Amniotic epithelial cell (primary cell): ENCODE data around the gene FRMPD2.
"Not testable (repeated sequence)": the region's sequence is repeated elsewhere in the genome, so short reads cannot be mapped to it uniquely, and the experiment has no call there.

Experiments used
- DNase-seq: peaks from one replicate; pipeline ENCODE4 v3.0.0-alpha.2; 2010; ENCODE audit warnings: low read depth

FRMPD2 gene

GRCh38 chr10:48126251-48126650 is 148.2 kb downstream of the FRMPD2 start:
- not testable (repeated sequence) for DNase-seq

GRCh38 chr10:48125631-48126030 is 148.9 kb downstream of the FRMPD2 start:
- DNase-seq = peak; percentile 0

GRCh38 chr10:48122618-48123017 is 151.9 kb downstream of the FRMPD2 start:
- not testable (repeated sequence) for DNase-seq

- DNase-seq = not testable (repeated sequence)
Observed at GRCh38 chr10:48110277-48110676, 164.2 kb downstream of the FRMPD2 start.
